ENCODE results near the gene SMYD2.
A peak's percentile ranks its signal among the peaks of the same experiment; 100 is the strongest.

The SMYD2 gene

DNA sequence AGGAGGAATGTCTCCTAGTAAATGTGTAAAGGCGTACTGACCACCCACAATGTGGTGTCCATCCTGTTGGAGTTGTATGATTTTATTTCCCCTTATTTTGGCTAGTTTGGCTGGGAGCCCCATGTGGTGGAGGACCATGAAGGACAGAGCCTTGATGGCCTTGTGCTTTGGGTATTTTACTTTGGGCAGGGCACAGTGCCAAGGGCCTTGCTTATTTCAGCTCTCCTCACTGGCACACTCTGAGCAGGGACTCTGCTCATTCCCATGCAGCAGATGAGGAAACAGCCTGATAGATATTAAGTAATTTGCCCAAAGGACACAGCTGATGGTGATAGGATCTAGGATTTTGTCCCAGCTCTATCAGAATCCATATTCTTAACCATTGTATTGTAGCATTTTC, 50.2 kb downstream of the SMYD2 start:
- POLR2A ChIA-PET: no interaction called here
- CTCF ChIA-PET: interaction anchor here (0.6 to 11.8 kb wide), 45 partner anchors 7 to 1208 kb away, joined by 3 to 452 read pairs (median 10); partner anchors contain the start of gene SMYD2
- no peak for DNase-seq (ENCODE audit: extremely low spot score)
- TF ChIP-seq, protein P1, sequence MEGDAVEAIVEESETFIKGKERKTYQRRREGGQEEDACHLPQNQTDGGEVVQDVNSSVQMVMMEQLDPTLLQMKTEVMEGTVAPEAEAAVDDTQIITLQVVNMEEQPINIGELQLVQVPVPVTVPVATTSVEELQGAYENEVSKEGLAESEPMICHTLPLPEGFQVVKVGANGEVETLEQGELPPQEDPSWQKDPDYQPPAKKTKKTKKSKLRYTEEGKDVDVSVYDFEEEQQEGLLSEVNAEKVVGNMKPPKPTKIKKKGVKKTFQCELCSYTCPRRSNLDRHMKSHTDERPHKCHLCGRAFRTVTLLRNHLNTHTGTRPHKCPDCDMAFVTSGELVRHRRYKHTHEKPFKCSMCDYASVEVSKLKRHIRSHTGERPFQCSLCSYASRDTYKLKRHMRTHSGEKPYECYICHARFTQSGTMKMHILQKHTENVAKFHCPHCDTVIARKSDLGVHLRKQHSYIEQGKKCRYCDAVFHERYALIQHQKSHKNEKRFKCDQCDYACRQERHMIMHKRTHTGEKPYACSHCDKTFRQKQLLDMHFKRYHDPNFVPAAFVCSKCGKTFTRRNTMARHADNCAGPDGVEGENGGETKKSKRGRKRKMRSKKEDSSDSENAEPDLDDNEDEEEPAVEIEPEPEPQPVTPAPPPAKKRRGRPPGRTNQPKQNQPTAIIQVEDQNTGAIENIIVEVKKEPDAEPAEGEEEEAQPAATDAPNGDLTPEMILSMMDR (IDR thresholded peaks at IDR 0.05; ENCODE audit: control extremely low read depth, extremely low read depth, low read depth, missing control alignments): no peak

DNA sequence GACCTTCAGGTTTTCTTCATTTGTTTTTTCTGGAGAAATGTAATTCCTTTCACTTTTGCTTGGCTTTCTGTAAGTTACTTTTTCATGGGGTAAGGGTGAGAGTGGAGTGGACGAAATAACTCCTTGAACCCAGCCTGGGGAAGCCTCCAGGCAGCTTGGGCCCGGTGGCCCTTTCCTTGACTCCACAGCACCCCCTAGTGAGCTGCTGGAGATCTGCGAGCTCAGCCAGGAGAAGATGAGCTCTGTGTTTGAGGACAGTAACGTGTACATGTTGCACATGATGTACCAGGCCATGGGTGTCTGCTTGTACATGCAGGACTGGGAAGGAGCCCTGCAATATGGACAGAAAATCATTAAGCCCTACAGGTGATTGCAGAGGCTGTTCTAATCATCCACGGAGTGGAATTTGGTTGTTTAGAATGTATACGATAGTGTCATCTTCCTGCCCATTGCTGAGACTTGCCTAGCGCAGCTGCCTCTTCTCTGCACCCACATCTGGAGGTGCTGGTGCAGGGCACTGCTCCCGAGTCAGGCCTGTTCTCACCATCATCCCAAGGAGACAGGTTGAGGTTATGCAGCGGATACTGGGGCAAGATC, 51.0 kb downstream of the SMYD2 start:
- peak; percentile 78 for DNase-seq (ENCODE audit: extremely low spot score)
- TF ChIP-seq, protein P1 (IDR thresholded peaks at IDR 0.05; ENCODE audit: control extremely low read depth, extremely low read depth, low read depth, missing control alignments): peak; percentile 83
- ChIA-PET POLR2A (no interaction called here), CTCF (interaction anchor here (0.6 to 11.8 kb wide), 54 partner anchors 8 to 1208 kb away, joined by 3 to 452 read pairs (median 6); partner anchors contain the start of gene SMYD2)

DNA sequence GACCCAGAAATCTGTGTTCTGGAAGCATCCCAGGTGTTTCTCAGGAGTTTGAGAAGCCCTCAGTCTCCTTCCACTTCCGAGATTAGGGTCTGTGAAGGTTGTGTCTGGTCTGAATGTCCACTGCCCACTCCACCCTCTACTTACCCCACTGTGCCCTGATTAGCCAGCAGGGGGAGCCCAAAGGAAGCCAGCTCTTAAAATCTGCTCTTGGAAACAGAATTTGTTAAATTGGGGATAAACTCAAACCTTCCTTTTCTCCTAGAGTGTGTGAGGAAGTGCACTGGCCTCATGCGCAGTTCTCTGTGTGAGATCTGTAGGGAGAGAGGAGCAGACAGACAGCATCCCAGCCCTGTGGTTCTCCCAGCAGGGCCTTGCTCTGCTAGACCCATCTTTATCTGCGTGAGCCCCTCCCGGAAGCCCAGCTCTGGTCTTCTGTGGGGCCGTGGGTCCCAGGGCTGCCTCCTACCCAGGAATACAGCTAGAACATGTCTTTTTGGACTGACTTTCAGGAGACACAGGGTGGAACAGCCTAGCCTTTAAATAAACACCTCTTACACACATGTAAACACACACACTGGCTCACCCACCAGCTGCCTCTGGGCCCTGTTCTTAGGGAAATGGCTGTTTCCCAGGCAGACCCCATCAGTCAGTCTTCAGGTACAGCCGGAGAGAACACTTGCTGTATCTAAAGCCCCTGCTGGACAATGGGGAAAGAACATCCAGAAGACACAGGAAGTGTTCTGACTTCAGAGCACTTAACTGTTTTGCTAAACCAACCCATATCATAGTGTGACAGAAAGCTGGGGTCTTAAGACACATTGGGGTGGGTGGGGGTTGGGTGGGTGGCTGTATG, 52.2 kb downstream of the SMYD2 start:
- TF ChIP-seq, protein P1 (IDR thresholded peaks at IDR 0.05; ENCODE audit: control extremely low read depth, extremely low read depth, low read depth, missing control alignments): peak; percentile 80
- CTCF ChIA-PET: interaction anchor here (0.6 to 11.8 kb wide), 53 partner anchors 9 to 1196 kb away, joined by 3 to 452 read pairs (median 7); partner anchors contain the start of gene SMYD2
- DNase-seq (ENCODE audit: extremely low spot score): peak; percentile 62
- POLR2A ChIA-PET: no interaction called here

DNA sequence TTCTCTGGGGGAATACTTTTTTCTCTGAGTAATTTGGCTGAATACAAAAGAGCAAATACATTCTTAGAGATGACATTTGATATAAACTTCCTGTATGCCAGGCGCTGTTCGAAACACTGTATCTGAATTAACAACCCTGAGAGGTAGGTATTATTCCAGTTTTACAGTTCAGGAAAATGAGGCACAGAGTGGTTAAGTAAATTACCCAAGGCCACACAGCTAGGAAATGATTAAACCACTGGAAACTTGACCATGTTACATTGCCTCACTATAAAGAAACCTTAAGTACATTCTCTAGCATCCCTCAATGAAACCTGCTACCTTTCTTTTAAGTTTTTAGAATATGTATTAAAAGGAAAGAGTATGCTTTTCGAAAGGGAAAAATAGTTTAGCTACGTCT, 54.6 kb downstream of the SMYD2 start:
- ChIA-PET POLR2A (no interaction called here), CTCF (interaction anchor here (0.9 to 10.2 kb wide), 4 partner anchors 11 to 249 kb away, joined by 3 to 235 read pairs (median 6); no protein-coding TSS in a partner anchor)
- TF ChIP-seq, protein P1 (IDR thresholded peaks at IDR 0.05; ENCODE audit: control extremely low read depth, extremely low read depth, low read depth, missing control alignments): no peak
- DNase-seq (ENCODE audit: extremely low spot score): no peak

DNA sequence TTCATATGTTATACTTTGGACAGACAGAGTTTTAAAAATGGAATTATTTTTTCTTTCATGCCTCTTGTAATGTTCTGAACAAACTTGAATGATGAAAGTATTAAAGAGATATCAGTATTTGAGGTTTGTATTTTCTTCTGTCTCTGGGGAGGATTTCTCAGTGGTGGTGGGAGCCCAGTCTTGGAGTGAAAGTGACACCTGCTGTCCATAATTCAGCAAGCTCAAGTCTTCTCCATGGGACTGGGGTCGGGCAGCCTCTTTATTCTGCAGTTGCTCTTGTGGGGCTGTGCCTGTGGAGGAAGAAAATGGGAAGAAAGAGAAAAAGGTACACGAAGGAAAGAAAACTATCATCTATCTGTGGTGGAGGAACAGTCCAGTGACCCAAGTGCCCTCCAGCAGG, 56.1 kb downstream of the SMYD2 start:
- ChIA-PET POLR2A (no interaction called here), CTCF (interaction anchor here (1.0 to 22.2 kb wide), 3 partner anchors 7 to 76 kb away, joined by 3 to 289 read pairs (median 9); no protein-coding TSS in a partner anchor)
- no peak for DNase-seq (ENCODE audit: extremely low spot score)
- TF ChIP-seq, protein P1 (IDR thresholded peaks at IDR 0.05; ENCODE audit: control extremely low read depth, extremely low read depth, low read depth, missing control alignments): no peak

DNA sequence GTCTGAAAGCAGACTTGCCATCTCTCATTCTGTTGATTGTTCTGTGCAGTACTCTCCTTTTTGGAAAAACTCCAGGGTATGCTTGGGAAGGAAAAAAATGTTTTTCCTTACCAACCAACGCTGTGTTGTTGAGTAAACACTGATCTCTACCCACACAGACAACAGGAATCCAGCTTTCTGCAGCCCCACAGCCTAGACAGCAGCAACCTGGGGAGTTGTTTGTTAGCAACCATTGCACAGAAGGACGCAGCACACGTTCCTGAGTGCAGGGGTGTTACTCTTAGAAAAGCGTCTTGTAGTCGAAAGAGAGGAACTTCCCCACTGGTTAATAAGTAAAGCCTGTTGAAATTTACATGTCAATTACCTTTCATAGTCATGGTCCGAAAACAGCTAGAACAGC, 56.6 kb downstream of the SMYD2 start:
- POLR2A ChIA-PET: no interaction called here
- TF ChIP-seq, protein P1 (IDR thresholded peaks at IDR 0.05; ENCODE audit: control extremely low read depth, extremely low read depth, low read depth, missing control alignments): no peak
- DNase-seq (ENCODE audit: extremely low spot score): no peak
- CTCF ChIA-PET: interaction anchor here (0.7 to 22.2 kb wide), 6 partner anchors 7 to 123 kb away, joined by 3 to 289 read pairs (median 3); no protein-coding TSS in a partner anchor

Data from GM10248 (cell line).